WTC11 (cell line): ENCODE results near the gene PTPRF. TPM values are rescaled to one million over a fixed set of nuclear protein-coding genes. Genes with fewer than 3 reads are reported as not detected.

ENCODE experiments used
- ATAC-seq: fragments of 200-7000 bp; cut with Tn5 transposase; 2 replicates; pipeline ENCODE4 v1.10.0; 2021; ENCODE audit warnings: mild to moderate bottlenecking, moderate library complexity
- CTCF ChIA-PET: fragments of 300-600 bp; sonication (Branson Sonifier 250); formaldehyde crosslinking; loops from one replicate; lab custom pipeline; 2021; ENCODE audit warnings: antibody characterized with exemption; lab: Charles Lee
- POLR2A ChIA-PET: fragments of 350-600 bp; sonication (Branson Sonifier 250); formaldehyde crosslinking; loops from one replicate; lab custom pipeline; 2021; ENCODE audit warnings: antibody characterized with exemption; lab: Charles Lee
- DNase-seq: peaks from one replicate; pipeline ENCODE4 v3.0.0; 2021; ENCODE audit warnings: low spot score
- H3K27ac Mint-ChIP-seq: 2 replicates; pipeline ENCODE4 v1.8.0; 2021; ENCODE audit warnings: mixed read lengths
- H3K27me3 Mint-ChIP-seq: 2 replicates; pipeline ENCODE4 v1.8.0; 2021; ENCODE audit warnings: low read depth, mild to moderate bottlenecking, moderate library complexity, mixed read lengths
- H3K36me3 Mint-ChIP-seq: 2 replicates; pipeline ENCODE4 v1.8.0; 2021; ENCODE audit warnings: mixed read lengths
- H3K4me1 Mint-ChIP-seq: 2 replicates; pipeline ENCODE4 v1.8.0; 2022; ENCODE audit warnings: mixed read lengths
- H3K4me3 Mint-ChIP-seq: 2 replicates; pipeline ENCODE4 v1.8.0; 2021; ENCODE audit warnings: mild to moderate bottlenecking, moderate library complexity, mixed read lengths
- H3K9me3 Mint-ChIP-seq: 2 replicates; pipeline ENCODE4 v1.8.0; 2021; ENCODE audit warnings: mixed read lengths
- AFF4 ChIP-seq: sonication (generic); formaldehyde crosslinking; IDR thresholded peaks from 2 replicates; pipeline ENCODE4 v1.8.1; 2023; ENCODE audit warnings: mild to moderate bottlenecking, missing genetic modification reagents, borderline replicate concordance
- ATF2 ChIP-seq: sonication (generic); formaldehyde crosslinking; IDR thresholded peaks from 2 replicates; pipeline ENCODE4 v1.8.1; 2022; ENCODE audit warnings: low read depth, missing genetic modification reagents, borderline replicate concordance
- ATF6 ChIP-seq: sonication (generic); formaldehyde crosslinking; IDR thresholded peaks from 2 replicates; pipeline ENCODE4 v1.8.1; 2023; ENCODE audit warnings: mild to moderate bottlenecking, missing genetic modification reagents
- E2F5 ChIP-seq: sonication (generic); formaldehyde crosslinking; IDR thresholded peaks from 2 replicates; pipeline ENCODE4 v1.8.1; 2022; ENCODE audit warnings: mild to moderate bottlenecking, moderate library complexity, missing genetic modification reagents
- ELF4 ChIP-seq: sonication (generic); formaldehyde crosslinking; IDR thresholded peaks from 2 replicates; pipeline ENCODE4 v1.8.1; 2022; ENCODE audit warnings: low read depth, mild to moderate bottlenecking, moderate library complexity, missing genetic modification reagents
- EMX1 ChIP-seq: fragments of 250-450 bp; sonication (Bioruptor Pico); IDR thresholded peaks from 2 replicates; pipeline ENCODE4 v1.8.0; 2021; ENCODE audit warnings: mild to moderate bottlenecking
- ETV6 ChIP-seq: sonication (generic); formaldehyde crosslinking; IDR thresholded peaks from 2 replicates; pipeline ENCODE4 v1.8.1; 2022; ENCODE audit warnings: mild to moderate bottlenecking, missing genetic modification reagents
- GABPB1 ChIP-seq: sonication (generic); formaldehyde crosslinking; IDR thresholded peaks from 2 replicates; pipeline ENCODE4 v1.8.1; 2023; ENCODE audit warnings: mild to moderate bottlenecking, missing genetic modification reagents
- GRHL2 ChIP-seq: fragments of 250-450 bp; sonication (Bioruptor Pico); IDR thresholded peaks from 2 replicates; pipeline ENCODE4 v1.8.0; 2022; ENCODE audit warnings: mild to moderate bottlenecking, moderate library complexity; ENCODE audit not compliant: insufficient replicate concordance, severe bottlenecking
- JAZF1 ChIP-seq: fragments of 250-450 bp; sonication (Bioruptor Pico); IDR thresholded peaks from 2 replicates; pipeline ENCODE4 v1.9.0; 2021; ENCODE audit warnings: moderate library complexity, mild to moderate bottlenecking, inconsistent platforms
- NFE2L1 ChIP-seq: sonication (generic); formaldehyde crosslinking; IDR thresholded peaks from 2 replicates; pipeline ENCODE4 v1.8.1; 2023; ENCODE audit warnings: missing genetic modification reagents
- NR3C1 ChIP-seq: sonication (generic); formaldehyde crosslinking; conservative IDR thresholded peaks from 2 replicates; pipeline ENCODE4 v1.8.1; 2023; ENCODE audit warnings: low read depth, mild to moderate bottlenecking, missing genetic modification reagents
- PRRX2 ChIP-seq: fragments of 250-450 bp; sonication (Bioruptor Pico); IDR thresholded peaks from 2 replicates; pipeline ENCODE4 v1.8.0; 2021; ENCODE audit warnings: mild to moderate bottlenecking
- SOX15 ChIP-seq: fragments of 250-450 bp; sonication (Bioruptor Pico); IDR thresholded peaks from 2 replicates; pipeline ENCODE4 v1.9.0; 2021; ENCODE audit warnings: mild to moderate bottlenecking
- TEAD1 ChIP-seq: sonication (generic); formaldehyde crosslinking; IDR thresholded peaks from 2 replicates; pipeline ENCODE4 v1.8.0; 2022; ENCODE audit warnings: mild to moderate bottlenecking, missing genetic modification reagents
- USF1 ChIP-seq: sonication (generic); formaldehyde crosslinking; IDR thresholded peaks from 2 replicates; pipeline ENCODE4 v1.8.0; 2022; ENCODE audit warnings: mild to moderate bottlenecking, missing genetic modification reagents
- ZBTB21 ChIP-seq: sonication (generic); formaldehyde crosslinking; IDR thresholded peaks from 2 replicates; pipeline ENCODE4 v1.8.1; 2023; ENCODE audit warnings: mild to moderate bottlenecking, missing genetic modification reagents, borderline replicate concordance
- ZNF263 ChIP-seq: sonication (generic); formaldehyde crosslinking; IDR thresholded peaks from 2 replicates; pipeline ENCODE4 v1.8.1; 2022; ENCODE audit warnings: low read depth, mild to moderate bottlenecking, moderate library complexity, missing genetic modification reagents
- ZNF281 ChIP-seq: sonication (generic); formaldehyde crosslinking; IDR thresholded peaks from 2 replicates; pipeline ENCODE4 v1.8.0; 2023; ENCODE audit warnings: mild to moderate bottlenecking, missing genetic modification reagents
- ZNF396 ChIP-seq: fragments of 250-450 bp; sonication (Bioruptor Pico); IDR thresholded peaks from 2 replicates; pipeline ENCODE4 v1.8.0; 2021; ENCODE audit warnings: mild to moderate bottlenecking, moderate library complexity, borderline replicate concordance
- total RNA-seq: library from RNA; stranded (reverse); gene quantifications from 3 replicates; pipeline ENCODE4 v1.2.3, GENCODE V29; 2021

PTPRF gene
- total RNA-seq, 1 experiment from 2014 or later, result 248 TPM

GRCh38 chr1:43522776-43523480 is 7.8 kb upstream of the PTPRF start:
- CTCF ChIA-PET, result no interaction called here
- no peaks in the 10 kb centered on the region for H3K36me3 Mint-ChIP-seq
- POLR2A ChIA-PET, result interaction anchor here (1.4 kb wide), 1 partner anchor 27 kb away, joined by 3 read pairs; no protein-coding TSS in a partner anchor
- peak; percentile 11; the same call in 1 of the 2 replicates for TF ChIP-seq GABPB1
- no peak for TF ChIP-seq ZNF396 (CRISPR knock-in tag)
- TF ChIP-seq, all 79 proteins: peak for 1
- H3K27ac Mint-ChIP-seq, result no peak overlapping the region
- DNase-seq (no peak), ATAC-seq (no peak)
- no peaks in the 10 kb centered on the region for H3K9me3 Mint-ChIP-seq
- H3K4me3 Mint-ChIP-seq, result no peak overlapping the region
- peaks cover 14% of the 10 kb centered on the region for H3K4me1 Mint-ChIP-seq
- peaks cover 11% of the 10 kb centered on the region for H3K27me3 Mint-ChIP-seq

GRCh38 chr1:43524804-43525203 is 5.9 kb upstream of the PTPRF start:
- Mint-ChIP-seq H3K9me3 (no peaks in the 10 kb centered on the region), H3K27me3 (peaks cover 9% of the 10 kb centered on the region), H3K36me3 (no peaks in the 10 kb centered on the region), H3K4me1 (peaks cover 22% of the 10 kb centered on the region), H3K4me3 (no peak overlapping the region), H3K27ac (no peak overlapping the region)
- ChIA-PET CTCF (interaction anchor here (1.6 to 2.3 kb wide), 2 partner anchors 25 to 30 kb away, joined by 5 to 6 read pairs; no protein-coding TSS in a partner anchor), POLR2A (no interaction called here)
- no peak for TF ChIP-seq AFF4 (CRISPR knock-in tag)
- DNase-seq (no peak), ATAC-seq (no peak)

GRCh38 chr1:43526002-43526401 is 4.7 kb upstream of the PTPRF start:
- POLR2A ChIA-PET, result interaction anchor here (0.6 kb wide), 1 partner anchor 108 kb away, joined by 5 read pairs; no protein-coding TSS in a partner anchor
- Mint-ChIP-seq H3K9me3 (no peaks in the 10 kb centered on the region), H3K27ac (no peak overlapping the region), H3K27me3 (peaks cover 17% of the 10 kb centered on the region), H3K36me3 (no peaks in the 10 kb centered on the region), H3K4me1 (peaks cover 22% of the 10 kb centered on the region), H3K4me3 (no peak overlapping the region)
- ATAC-seq (no peak), DNase-seq (no peak)
- CTCF ChIA-PET, result interaction anchor here (0.8 to 2.3 kb wide), 6 partner anchors 26 to 240 kb away, joined by 3 to 6 read pairs (median 5); partner anchors contain the start of gene KDM4A
- TF ChIP-seq NR3C1 (no peak), SOX15 (CRISPR knock-in tag) (no peak), ATF6 (CRISPR knock-in tag) (no peak), ZBTB21 (CRISPR knock-in tag) (no peak), EMX1 (CRISPR knock-in tag) (no peak), TEAD1 (no peak), PRRX2 (CRISPR knock-in tag) (no peak), ELF4 (CRISPR knock-in tag) (no peak), E2F5 (CRISPR knock-in tag) (no peak), ATF2 (CRISPR knock-in tag) (no peak), USF1 (CRISPR knock-in tag) (no peak), NFE2L1 (CRISPR knock-in tag) (no peak), ZNF263 (CRISPR knock-in tag) (no peak), ETV6 (CRISPR knock-in tag) (no peak), JAZF1 (CRISPR knock-in tag) (no peak), ZNF281 (CRISPR knock-in tag) (no peak), GRHL2 (CRISPR knock-in tag) (no peak)
